ENCODE measurements around the gene MYH9.

MYH9 gene

DNA sequence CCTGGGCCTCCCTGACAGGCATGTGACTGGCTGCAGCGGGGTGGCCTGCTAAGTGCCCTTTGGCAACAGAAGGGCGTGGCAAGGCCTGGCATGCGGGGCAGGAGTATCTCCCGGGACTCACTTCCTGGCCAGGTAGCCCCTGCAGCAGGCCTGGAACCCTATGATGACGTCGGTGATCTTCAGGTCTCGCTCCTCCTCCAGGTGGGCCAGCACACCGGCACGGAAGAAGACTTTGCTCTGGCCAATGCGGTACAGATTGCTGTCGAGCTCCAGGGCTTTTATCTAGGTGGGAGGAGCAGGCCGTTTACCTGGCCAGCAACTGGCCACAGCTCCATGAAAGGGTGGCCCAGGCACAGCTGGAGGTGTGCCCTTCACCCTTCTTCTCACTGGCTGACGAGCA is 83.9 kb downstream of the MYH9 start:
- TF ChIP-seq, protein P1, sequence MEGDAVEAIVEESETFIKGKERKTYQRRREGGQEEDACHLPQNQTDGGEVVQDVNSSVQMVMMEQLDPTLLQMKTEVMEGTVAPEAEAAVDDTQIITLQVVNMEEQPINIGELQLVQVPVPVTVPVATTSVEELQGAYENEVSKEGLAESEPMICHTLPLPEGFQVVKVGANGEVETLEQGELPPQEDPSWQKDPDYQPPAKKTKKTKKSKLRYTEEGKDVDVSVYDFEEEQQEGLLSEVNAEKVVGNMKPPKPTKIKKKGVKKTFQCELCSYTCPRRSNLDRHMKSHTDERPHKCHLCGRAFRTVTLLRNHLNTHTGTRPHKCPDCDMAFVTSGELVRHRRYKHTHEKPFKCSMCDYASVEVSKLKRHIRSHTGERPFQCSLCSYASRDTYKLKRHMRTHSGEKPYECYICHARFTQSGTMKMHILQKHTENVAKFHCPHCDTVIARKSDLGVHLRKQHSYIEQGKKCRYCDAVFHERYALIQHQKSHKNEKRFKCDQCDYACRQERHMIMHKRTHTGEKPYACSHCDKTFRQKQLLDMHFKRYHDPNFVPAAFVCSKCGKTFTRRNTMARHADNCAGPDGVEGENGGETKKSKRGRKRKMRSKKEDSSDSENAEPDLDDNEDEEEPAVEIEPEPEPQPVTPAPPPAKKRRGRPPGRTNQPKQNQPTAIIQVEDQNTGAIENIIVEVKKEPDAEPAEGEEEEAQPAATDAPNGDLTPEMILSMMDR (IDR thresholded peaks at IDR 0.05; ENCODE audit: low read depth, low read length, missing control alignments) = no peak
- no peak for DNase-seq (ENCODE audit: extremely low read depth, low read depth)
- no peak overlapping the region for H3K4me3 ChIP-seq (replicated peaks; ENCODE audit: low read depth, low read length)

DNA sequence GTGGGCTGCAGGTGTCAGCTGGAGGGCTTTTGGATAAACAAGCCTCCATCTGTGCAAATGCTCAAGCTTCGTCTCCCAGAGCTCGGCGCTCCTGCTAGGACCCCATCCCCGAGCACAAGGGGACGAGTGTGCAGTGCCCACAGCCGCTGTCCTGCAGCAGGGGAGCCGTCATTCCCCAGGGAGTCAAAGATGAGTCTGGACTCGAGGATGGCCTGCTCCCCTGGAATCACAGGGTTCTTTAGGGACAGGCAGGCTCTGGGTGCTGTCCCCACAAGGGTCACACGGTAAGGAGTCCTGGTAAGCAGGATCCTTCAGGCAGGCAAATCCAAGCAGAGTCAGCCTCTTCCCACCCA is 84.7 kb downstream of the MYH9 start:
- H3K4me3 ChIP-seq (replicated peaks; ENCODE audit: low read depth, low read length) = no peak overlapping the region
- DNase-seq (ENCODE audit: extremely low read depth, low read depth) = no peak
- TF ChIP-seq, protein P1 (IDR thresholded peaks at IDR 0.05; ENCODE audit: low read depth, low read length, missing control alignments) = no peak

DNA sequence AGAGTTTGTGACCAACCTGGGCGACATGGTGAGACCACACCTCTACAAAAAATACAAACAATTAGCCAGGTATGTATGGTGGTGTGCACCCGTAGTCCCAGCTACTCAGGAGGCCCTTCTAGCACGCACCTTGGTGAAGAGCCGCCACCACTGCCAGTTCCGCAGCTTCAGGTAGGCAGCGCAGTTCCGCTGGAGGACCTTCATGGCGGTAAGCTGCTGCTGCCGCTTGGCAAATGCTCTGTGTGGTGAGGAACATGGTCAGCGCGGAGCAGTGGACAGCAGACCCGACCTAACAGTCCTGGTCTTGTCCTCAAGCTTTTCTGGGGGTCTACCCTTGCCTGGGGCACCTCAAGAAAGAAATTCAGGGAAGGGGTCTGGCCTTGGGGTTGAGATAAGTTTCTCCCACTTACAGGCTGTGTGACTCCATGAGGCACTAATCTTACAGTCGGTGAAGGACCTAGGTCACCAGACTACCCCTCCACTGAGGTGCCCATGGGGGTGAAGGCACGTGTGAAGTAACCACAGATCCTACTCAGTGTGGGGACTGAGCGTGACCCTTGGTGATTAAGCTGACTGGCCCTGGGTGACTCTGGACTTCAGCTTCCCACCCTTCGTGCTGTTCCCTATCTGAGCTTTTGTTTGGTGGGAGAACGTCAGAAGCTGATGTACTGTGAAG is 85.2 kb downstream of the MYH9 start:
- H3K4me3 ChIP-seq (replicated peaks; ENCODE audit: low read depth, low read length) = no peak overlapping the region
- DNase-seq (ENCODE audit: extremely low read depth, low read depth) = no peak
- TF ChIP-seq, protein P1 (IDR thresholded peaks at IDR 0.05; ENCODE audit: low read depth, low read length, missing control alignments) = no peak

DNA sequence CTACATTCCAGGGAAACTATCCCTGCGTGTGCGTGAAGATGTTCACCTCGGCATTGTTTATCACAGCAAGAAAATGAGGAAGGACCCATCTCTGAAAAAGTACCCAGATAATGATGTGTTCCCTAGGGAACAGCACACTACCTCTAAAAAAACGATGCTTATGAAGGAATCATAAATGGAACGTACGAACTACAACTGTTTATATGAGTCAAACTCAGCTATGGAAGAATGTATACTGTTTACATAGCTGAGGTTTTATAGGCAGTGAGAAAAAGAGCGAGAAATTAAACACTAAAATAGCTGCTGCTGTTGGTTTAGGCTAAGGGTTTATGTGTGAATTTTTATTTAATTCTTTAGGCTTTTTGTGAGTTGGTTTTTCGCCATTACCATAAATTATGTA is 85.9 kb downstream of the MYH9 start:
- TF ChIP-seq, protein P1 (IDR thresholded peaks at IDR 0.05; ENCODE audit: low read depth, low read length, missing control alignments) = no peak
- DNase-seq (ENCODE audit: extremely low read depth, low read depth) = peak; percentile 43
- H3K4me3 ChIP-seq (replicated peaks; ENCODE audit: low read depth, low read length) = no peak overlapping the region

GRCh38 chr22:36301384-36301828 is 86.4 kb downstream of the MYH9 start:
- peak; percentile 32 for DNase-seq (ENCODE audit: extremely low read depth, low read depth)

GRCh38 chr22:36300396-36301212 is 87.2 kb downstream of the MYH9 start:
- no peak overlapping the region for H3K4me3 ChIP-seq (replicated peaks; ENCODE audit: low read depth, low read length)
- TF ChIP-seq, protein P1 (IDR thresholded peaks at IDR 0.05; ENCODE audit: low read depth, low read length, missing control alignments) = no peak
- DNase-seq (ENCODE audit: extremely low read depth, low read depth) = no peak

More at GRCh38 chr22:36301384-36301828, 86.4 kb downstream of the MYH9 start:
- H3K4me3 ChIP-seq (replicated peaks; ENCODE audit: low read depth, low read length) = no peak overlapping the region
- TF ChIP-seq, protein P1 (IDR thresholded peaks at IDR 0.05; ENCODE audit: low read depth, low read length, missing control alignments) = peak; percentile 93
